NCI-H187 treated with DMSO at 0.1 percent for 48 hours (cell line): ENCODE results near the gene VSTM5.
"Not testable (repeated sequence)": the region's sequence is repeated elsewhere in the genome, so short reads cannot be mapped to it uniquely, and the experiment has no call there.

Experiments
- DNase-seq: peaks from one replicate; lab custom pipeline; 2025; lab: John Stamatoyannopoulos, UW

The VSTM5 gene

DNA sequence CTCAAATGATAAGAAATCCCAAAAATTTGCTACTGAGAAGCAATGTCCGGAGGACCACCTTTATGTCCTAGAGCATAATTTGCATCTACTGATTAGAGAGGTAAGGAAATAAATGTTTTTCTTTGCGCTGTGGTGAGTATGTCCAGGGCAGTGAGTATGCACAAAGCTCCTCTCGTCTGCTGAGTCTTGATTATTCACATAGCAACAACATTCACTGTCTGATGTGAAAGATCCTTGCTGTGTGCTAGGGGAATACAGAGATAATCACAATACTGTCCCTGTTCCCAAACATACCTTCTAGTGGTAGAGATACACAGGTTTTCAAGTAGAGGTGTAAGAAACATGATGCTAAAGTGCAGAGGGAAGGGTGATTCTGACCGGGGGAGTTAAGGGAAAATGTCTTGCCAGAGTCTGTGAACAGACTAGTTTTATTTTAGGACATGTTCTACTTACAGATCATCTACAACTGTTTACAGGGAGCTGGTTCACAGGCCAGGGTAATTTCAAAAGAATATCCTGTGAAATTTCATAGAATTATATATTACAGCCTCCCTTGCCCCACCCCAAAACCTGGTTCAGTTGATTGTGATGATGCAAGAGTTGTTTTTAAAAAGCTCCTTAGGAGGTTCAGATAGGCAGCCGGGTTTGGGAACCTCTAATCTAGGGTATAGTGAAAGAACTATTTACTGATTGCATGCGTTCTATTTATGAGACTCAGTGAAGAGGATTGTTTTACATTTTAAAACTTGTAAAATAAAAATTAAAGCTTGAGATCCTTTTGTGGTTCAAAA, 53.8 kb downstream of the VSTM5 start:
- no peak for DNase-seq

DNA sequence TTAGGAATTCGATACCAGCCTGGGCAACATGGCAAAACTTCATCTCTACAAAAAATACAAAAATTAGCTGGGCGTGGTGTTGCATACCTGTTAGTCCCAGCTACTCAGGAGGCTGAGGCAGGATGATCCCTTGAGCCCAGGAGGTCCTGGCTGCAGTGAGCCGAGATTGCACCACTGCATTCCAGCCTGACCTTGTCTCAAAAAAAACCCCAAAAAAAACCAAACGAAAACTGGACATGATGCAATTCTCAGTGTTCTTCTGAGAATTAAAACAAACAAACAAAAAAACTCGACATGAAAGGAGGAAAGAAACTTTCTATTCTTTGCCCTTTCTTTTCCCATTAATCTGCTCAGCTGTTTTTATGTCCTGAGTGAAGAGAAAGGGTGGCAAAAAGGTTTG, 58.9 kb downstream of the VSTM5 start:
- no peak for DNase-seq

GRCh38 chr11:93784935-93785360, 65.5 kb downstream of the VSTM5 start:
- no peak for DNase-seq

GRCh38 chr11:93784145-93784934, 66.1 kb downstream of the VSTM5 start, which contains the start of gene MED17:
TSS of gene MED17 (plus strand) at chr11:93784282. CDS start at chr11:93784514, 232 bp downstream.
- DNase-seq: peak; percentile 71

GRCh38 chr11:93783765-93784144, 66.7 kb downstream of the VSTM5 start:
- DNase-seq: no peak

GRCh38 chr11:93783362-93783761, 67.1 kb downstream of the VSTM5 start:
- DNase-seq: no peak

DNA sequence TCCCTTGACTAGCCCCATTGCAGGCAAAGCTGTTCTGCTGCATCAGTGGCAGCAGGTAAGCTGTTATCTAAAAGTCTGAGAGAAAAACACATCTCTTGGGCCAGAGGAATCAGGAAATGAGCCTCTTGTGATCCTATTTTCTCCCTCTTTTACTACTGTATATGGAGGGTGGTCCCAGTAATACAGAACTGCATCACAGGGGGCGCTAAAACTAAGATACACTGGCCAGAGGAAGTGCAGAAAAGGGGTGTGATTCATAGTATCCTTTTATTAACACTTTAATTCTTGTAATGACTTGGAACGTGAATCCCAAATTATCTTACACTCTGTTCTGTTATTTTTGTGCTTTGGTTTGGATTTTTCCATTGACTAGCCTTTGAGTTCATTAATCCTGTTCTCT, 75.1 kb downstream of the VSTM5 start:
- DNase-seq: no peak

DNA sequence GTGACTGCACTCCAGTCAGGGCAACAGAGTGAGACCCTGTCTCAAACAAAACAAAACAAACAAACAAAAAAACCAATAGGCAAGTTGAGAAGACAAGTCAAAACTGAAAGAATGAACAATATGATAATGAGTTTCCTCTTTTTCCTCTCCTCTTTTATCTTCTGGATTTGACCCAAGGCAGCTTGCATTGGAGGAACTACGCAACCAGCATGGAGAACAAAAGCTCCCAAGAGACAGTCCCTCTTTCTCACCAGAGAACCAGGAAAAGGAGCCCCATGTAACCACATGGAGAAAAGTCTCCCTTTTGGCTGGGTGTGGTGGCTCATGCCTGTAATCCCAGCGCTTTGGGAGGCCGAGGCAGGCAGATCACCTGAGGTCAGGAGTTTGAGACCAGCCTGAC, 75.9 kb downstream of the VSTM5 start:
- not testable (repeated sequence) for DNase-seq

GRCh38 chr11:93773601-93774200, 76.7 kb downstream of the VSTM5 start:
- DNase-seq: no peak

DNA sequence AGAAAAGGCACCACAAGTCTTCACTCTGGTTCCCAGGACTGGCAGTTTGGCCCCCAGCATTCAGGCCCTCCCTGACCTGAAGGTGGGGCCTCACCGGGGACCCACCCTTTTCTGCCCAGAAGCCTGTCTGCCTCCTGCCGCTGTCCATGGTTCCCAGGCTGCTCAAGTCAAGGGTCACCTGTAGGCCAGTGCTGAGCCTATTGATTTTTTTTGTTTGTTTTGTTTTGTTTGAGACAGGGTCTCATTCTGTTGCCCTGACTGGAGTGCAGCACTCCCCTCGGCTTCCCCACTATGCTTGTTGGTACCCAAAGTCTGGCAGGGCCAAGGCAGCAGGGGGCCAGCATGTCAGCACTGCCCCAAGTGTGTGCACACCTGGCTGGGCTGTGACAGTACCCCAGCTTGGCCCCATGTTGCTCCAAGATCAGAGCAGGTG, 77.4 kb downstream of the VSTM5 start:
- DNase-seq: no peak

DNA sequence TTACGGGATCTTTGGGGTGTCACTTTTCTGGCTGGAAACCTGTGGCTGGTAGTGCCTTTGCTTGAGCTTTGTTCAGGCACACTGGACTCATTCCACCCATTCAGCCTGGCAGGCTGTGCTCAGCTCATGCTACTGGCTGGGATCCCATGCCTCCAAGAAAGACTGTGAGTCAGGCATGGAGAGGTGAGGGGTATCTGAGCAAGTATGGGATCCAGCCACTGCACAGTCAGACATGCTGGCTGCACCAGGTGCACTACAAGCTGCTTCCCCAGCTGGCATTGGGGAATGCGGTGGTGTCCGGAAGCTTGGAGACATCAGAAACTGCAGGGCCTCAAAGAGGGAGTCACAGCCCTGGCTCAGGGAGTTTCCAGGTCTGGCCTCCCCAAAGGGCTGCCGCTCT, 78.3 kb downstream of the VSTM5 start:
- DNase-seq: no peak

DNA sequence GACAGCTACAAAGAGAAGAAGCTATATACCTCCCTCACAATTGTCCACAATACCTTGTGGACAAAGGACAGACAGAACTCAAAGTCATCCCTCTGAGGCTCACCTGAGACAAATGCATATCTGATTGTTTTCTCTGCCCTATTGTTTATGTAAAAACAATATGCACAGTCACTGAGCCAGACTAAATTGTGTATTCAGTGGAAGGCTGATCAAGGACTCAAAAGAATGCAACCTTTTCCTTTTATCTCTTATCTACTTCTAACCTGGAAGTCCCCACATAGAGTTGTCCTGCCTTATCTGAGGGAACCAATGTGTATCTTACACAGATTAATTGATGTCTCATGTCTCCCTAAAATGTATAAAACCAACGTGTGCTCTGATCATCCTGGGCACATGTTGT, 80.3 kb downstream of the VSTM5 start:
- DNase-seq: no peak
